Myocyte (in vitro differentiated cells): ENCODE data around the gene ZNF319. TPM values are rescaled to one million over a fixed set of nuclear protein-coding genes. Genes with fewer than 3 reads are reported as not detected.

ENCODE experiments used
- DNase-seq: peaks from one replicate; pipeline ENCODE4 v3.0.0-alpha.2; 2012; ENCODE audit warnings: low read depth
- total RNA-seq: library from RNA; depleted of rRNA; stranded (reverse); fragments of >200 nt; gene quantifications from 2 replicates; pipeline ENCODE4 v1.2.3, GENCODE V29; 2014

Gene ZNF319
- total RNA-seq, 1 donor from 2014 or later = 3.9 TPM

DNA sequence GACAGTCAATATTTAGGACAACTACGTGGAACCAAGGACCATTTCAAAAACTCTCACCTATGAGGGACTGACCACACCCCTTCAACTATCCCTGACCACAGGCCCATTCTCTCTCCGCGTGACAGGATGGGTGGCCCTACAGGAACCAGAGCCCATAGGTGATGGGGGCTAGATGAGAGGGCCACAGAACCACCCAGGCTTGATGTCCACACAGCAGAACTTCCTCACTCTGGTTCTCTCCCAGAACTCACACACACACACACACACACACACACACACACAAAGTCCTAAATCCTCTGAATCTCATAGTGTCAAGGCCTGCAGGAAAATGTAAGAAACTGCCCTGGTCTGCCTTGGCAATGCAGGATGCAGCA is 1.5 kb downstream of the ZNF319 start:
- DNase-seq = no peak

DNA sequence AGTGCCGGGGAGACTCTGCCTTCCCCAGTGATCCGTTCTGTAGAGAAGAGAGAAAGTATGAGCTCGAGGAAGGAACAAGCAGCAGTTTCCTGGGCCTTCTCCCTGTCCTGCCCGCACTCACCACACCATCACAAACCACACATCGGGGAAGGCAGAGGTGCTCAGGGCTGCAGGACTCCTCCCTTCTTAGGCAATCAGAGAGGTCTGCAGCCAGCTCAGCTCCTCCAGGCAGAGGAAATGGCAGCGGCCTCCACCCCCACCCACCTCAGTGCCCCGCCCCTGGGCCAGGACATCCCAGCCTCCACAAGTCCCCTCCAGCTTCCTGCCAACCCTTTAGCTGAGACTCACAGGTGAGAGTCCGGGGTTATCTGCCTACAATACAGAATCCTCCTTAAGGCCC is 2.0 kb downstream of the ZNF319 start:
- no peak for DNase-seq

DNA sequence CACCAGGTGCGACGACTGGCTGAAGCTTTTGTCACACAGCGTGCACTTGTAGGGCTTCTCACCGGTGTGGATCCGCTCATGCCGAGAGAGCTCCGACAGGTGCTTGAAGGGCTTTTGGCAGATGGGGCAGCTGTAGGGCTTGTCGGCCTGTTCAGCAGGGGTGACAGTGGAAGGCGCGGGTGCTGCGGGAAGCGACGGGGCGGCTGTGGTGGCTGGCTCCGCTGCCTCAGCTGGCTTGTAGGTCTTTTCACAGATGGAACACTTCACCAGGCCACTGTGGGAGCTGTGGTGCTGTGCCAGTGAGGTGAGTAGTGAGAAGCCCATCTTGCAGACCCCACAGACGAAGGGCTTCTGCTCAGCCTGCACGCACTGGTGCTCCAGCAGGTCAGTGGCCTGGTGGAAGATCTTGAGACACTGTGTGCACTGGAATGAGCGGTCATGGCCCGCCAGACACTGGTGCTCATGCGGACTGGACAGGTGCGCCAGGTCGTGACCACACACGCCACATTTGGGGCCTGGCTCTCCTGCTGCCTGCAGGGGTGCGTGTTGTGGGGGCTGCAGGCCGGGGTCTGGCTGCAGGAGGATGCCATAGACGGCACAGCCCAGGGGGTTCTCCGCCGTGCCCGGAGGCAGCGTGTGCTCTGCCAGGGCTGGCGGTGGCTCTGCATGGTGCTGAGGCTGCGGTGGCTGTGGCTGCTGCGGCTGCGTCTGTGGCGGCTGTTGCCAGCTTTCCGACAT is 2.8 kb downstream of the ZNF319 start:
- no peak for DNase-seq

DNA sequence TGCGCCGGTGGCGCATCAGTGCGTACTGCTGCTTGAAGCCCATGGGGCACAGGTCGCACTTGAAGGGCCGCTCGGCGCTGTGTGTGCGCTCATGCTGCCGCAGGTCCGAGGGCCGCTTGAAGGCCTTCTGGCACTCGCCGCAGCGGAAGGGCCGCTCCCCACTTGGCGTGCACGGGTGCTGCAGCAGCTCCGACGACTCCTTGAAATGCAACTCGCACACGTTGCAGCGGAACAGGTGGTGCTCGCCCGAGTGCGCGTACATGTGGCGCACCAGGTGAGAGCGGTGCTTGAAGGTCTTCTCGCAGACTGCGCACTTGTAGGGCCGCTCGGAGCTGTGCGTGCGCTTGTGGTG is 3.3 kb downstream of the ZNF319 start:
- no peak for DNase-seq

DNA sequence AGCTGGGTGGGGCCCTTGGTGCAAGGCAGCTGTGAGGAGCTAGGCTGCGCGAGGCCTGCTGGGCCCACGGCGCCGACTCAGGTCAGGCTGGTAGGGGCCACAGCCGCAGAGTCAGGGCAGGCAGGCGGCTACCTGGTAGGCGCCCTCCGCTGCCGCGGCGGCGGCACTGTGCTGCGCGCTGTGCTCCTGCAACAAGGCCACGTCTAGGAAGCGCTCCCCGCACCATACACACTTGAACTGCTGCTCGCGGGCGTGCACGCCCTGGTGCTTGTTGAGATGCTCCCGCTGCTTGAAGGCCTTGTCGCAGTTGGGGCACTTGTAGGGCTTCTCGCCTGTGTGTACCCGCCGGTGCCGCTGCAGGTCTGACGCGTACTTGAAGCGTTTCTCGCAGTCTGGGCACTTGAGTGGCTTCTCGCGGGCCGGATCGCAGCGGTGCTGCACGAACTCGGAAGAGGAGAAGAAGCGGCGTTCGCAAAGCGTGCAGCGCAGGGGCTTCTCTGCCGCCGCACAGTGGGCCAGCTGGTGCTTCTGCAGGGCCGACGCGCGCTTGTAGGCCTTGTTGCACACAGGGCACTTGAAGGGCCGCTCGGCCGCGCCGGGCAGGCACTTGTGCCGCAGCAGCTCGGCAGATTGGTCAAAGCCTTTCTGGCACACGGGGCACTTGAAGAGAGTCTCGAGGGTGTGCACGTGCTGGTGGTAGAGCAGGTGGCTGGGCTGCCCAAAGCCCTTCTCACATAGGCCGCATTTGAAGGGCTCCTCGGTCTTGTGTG is 3.9 kb downstream of the ZNF319 start:
- no peak for DNase-seq

DNA sequence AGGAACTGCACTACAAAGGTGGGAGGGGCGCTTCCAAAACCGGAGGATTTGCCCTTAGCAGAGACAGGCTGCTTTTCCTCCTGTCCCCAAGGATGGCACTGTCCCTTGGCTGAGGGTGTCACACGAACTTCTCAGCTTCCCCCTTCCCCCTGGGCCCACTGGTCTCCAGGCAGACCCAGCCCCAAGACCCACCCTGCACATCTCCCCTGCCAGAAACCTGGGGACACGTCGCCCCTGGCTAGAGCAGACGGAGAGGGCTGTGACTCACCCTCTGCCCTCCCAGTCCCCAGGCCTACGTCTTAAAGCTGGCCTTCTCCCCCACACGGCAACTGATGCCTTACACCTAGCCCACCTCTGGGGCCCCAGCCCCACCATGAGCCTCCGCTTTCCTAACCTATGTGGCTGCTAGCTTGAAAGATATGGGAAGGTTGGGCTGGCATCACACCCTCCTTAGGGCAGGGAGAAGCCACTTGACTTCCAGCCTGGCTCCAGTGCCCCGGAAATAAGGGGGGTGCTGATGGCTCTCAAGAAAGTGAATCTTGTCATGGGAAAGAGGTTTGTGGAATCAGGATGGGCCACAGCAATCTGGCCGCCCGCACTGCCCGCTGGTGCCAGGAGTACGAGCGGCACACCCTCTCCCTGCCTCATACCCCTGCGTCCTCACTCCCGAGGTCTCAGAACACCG is 4.6 kb downstream of the ZNF319 start:
- DNase-seq = no peak

DNA sequence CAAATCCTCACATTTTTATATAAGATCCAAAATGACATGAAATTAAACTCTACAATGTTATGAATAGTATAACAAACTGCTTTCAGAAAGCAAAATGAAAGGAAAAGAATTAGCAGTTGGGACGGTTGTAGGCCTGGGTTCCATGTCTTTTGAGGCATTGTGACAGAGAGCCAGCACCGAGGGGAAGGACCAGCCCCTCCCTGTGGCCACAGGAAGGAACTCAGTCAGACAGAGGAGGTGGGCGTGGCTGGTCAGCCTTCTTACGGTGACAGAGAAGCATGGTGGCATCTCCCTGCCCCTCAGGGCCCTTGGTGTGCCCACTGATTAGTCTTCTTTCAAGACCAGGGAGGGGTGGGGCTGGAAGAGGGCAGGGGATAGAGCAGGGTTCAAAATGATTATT is 5.7 kb downstream of the ZNF319 start:
- peak; percentile 43 for DNase-seq

DNA sequence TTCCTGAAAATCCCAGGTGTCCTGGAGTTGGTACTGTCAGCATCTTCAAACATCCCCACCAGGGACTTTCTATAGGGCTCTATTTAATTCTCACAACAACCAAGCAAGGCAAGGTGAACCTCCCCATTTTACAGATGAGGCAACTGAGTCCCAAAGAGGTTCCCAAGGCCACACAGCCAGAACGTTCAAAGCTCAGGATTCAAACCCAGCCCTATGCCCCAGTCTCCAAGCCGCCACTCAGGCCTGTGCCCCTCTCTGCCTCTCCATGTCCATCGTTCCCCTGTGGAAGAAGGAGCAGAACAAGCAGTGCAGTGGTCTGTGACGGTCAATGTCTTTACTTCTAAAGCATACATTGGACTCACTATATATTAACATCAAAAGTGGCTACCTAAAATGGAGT is 6.1 kb downstream of the ZNF319 start:
- DNase-seq = no peak

DNA sequence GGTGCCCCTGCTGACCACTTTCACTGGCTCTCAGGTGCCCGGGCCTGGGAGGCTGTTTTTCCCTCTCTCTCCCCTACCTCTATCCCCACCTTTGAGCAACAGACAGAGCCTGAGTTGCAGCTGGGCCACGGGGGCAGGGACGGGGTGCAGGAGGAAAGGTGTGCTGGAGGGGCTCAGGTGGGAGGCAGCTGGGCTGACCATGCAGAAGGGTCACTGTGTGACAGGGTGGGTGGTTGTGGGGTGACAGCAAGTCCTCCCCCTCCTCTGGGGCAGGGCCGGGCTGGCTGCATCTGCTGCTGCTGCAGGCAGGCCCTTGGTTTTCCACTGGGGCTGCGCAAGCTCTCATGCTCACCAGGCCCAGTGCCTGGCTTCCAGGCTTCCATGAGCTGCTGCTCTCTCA is 6.6 kb downstream of the ZNF319 start:
- DNase-seq = no peak

DNA sequence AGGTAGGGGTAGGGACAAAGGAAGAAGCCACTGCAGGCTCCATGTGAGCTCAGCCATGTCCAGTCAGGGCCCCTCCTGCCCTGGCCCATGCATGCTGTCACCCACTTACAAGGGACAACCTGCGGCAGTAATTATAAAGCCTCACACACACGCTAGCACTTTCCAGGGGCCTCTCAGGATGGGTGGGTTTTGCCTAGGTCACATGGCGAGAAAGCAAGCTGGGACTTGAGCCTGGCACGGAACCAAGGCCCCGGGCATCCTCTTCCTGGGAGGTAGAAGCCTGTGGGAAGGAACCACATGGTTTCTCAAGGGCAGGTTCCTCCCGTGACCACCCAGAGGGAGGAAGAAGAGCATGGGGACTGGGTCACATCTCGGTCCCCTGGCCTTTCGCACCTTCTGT is 7.0 kb downstream of the ZNF319 start:
- DNase-seq = no peak

DNA sequence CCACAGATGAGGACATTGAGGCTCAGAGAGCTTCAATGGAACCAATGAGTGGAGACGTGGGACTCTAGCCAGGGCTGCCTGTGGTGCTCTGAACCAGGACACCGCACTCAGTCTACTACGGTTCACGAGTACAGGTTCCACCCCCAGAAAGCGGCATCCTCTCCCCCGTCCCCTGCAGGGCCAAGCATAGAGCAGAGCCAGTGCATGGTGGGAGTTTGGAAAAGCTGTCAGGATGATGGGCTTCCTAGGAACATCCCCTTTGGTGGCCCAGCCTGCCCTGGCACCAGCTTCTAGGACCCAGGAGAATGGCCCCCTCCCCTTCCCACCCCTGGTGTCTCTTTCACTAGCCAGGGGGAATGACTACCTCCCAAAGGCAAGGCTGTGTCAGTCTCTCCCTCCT is 8.4 kb downstream of the ZNF319 start:
- DNase-seq = no peak

DNA sequence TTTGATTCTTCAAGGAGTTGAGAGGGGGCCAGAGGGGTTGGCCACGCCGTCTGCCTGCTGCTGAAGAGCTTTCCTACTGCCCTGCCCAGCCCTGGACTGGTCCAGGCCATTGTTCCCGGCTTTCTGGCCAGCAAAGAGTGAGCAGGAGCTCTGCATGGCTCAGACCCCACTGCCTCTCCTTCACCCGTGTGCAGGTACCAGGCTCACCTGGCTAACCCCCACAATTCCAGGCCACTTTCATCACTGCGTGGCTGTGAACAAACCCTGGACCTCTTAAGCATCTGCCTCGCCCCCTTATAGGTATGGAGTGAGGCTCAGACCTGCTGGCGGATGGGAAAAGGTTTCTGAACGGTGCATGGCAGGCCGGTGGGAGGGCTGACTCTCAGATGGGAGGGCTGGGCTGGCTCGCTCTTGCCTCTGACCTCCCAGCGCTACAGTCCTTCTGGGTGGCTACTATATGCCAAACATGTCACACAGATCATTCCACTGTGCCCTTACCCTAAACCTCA is 8.9 kb downstream of the ZNF319 start:
- no peak for DNase-seq

DNA sequence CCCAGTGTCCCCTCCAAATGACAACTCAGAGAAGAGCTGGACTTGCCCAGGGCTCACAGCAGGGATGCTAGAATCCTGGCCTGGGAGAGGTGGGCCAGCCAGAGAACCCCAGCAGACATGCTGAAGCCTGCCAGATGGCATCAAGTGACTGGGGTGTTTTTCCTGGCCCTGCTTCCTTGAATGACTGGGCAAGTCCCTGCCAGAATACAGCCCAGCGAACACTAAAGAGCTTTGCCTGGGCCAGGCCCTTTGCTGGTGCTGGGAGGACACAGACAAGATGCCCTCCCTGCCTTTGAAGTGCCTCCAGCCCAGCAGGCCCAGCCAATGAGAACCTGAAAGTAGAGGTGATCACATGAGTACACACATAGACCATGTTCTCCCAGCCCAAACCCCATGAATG is 11.5 kb downstream of the ZNF319 start:
- no peak for DNase-seq

DNA sequence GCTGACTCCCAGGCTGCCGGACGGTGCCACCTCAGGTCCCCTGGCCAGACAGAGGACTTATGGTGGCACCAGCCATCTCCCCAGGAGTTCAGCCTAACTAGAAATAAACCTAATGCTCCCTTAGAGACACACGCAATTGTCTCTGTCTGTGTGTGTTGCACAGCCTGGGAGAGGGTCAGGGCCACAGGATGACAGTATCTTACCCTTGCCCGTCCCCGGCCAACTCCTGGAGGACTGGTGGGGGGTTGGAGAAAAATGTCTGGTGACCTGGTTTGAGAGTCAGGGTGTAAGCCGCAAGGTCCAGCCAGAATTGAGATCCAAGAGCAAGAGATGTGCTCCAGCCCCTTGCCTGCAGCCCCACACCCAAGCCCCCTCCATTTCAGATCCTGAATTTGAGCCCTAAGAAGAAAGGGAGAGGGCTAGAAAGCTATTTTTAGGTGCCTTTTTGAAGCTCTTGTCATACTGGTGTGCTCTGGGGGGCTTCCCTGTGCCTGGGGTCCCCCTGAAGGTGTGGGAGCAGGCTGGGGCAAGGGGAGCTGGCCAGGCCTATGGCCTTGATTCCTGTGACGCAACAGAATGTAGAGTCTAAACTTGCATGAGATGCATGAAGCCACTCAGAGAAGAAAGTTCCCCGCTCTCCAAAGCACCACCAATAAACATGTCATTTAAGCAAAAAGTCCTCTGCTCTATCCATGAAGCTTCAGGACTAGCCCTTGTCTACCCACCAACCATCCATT is 12.9 kb downstream of the ZNF319 start:
- no peak for DNase-seq

DNA sequence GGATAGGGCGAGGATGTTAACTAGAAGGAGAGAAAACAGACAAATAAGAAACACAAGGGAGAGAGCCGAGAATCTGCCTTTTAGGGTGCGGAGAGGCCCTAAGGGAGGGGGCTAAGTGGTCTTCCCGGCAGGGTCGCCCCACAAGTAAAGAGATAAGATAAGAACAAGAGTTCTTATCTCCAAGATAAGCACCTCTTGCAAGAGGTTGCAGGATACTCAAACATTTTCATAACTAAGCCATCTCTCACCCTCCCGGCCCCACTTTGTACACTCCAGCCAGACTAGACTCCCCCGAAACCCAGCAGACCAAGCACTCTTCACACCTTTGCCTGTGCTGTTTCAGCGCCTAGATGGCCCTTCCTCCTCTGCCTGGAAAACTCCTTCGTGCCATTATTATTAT is 14.3 kb downstream of the ZNF319 start:
- DNase-seq = no peak

DNA sequence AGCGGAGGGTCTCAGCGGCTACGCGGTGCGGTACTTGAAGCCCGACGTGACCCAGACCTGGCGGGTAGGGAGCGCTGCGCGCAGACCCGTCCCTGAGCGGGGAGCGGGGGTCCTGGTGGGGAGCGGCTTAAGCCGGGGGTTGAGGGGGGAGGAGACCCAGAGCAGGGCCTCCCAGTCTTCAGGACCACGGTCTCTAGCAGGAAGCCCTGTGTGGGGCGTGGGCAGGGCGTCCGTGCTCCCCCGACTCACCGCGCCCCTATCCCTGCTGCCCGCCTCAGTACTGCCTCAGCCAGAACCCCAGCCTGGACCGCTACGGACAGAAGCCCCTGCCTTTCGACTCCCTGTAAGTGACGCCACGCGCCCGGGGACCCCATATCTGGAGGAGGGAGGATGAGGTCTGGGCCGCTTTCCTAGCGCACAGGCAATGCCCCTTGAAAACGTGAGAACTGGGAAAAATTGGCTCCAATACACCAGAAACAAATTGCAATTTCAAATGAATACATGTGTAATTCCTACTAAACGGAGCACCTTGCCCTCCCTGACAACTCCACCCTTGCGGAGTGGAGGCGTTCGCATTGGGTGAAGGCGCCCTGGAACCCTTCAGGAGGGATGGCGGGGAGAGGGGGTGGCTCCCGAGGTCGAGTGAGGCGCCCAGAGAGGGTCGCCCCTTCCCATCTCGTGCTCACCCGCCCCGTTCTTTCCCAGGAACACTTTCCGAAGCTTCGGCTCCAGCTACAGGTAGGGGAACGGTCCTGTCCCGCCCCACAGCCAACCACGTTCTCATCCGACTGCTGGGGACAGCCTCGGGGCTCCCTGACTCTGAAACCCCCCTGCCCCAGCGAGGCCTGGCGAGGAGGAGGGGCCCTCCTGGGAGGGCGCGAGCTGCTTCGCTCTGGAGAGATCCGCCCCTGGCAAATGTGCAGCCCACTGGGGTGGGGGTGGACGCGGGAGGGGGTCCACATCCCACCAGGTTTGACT is 15.0 kb downstream of the ZNF319 start:
- no peak for DNase-seq

DNA sequence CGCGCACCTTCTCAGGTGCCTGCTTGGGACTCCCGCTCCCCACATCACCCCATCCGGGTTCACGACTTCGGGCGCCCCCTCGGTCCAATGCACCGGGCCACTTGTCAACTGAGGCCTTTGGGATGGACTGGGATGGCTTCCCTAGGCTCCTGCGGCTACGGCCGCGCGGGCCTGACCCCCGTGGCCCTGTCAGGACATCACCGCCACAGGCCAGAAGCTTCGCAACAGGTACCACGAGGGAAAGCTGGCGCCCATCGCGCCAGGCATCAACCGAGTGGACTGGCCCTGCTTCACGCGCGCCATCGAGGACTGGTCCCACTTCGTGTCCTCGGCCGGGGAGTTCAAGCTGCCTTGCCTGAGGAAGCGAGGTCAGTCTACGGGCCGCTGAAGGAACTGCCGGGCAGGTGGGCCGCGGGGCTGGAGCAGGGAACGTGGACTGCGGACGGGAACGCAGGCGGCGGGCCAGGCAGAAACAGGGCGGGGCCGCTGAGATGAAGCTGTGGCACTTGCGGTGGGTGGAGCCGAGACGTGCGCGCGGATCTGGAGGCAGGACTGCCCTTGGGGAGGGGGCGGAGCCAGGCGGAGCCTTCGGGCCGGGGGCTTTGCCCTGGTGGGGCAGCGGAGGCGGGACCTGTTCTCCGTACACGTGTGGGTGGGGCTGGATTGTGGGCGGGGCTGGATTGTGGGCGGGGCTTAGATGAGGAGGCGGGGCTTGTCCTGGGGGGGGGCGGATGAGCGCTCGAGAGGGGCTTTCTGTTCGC is 15.8 kb downstream of the ZNF319 start:
- DNase-seq = peak; percentile 18

DNA sequence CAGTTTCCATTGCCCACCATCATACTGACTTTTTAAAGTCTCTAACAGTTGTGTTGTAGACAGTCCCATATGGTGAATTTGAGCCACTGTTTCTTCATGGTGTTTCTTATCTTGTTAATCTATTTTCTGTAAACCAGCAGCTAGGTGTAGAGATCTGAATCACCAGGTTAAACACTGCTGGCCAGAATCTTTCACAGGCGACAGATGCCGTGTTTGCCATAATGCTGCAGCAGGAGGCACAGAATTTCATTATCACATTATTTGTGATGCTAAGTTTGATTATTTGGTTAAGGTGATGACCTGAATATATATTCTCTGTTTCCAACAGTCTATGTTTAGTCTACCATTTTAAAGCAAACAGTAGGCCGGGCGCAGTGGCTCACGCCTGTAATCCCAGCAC is 18.1 kb downstream of the ZNF319 start:
- no peak for DNase-seq

DNA sequence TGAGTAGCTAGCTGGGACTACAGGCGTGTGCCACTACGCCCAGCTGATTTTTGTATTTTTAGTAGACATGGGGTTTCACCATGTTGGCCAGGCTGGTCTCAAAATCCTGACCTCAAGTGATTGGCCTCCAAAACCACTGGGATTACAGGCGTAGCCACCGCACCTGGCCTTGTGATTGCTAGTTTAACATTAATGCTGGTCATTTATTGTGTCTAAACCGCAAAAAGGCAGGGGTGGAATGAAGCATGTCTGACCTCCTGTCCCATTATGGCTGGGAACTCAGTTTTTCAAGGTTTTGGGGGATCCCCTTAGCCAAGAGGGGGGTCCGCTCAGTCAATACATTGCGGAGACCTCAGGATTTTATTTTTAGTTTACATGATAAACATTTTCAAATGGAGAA is 18.8 kb downstream of the ZNF319 start:
- DNase-seq = peak; percentile 53
